Activated CD4-positive, alpha-beta T cell treated with anti-CD3 and anti-CD28 coated beads, Interleukin-2, amount 10 ng/mL, durations not matched to agents 7 days and 5 days (primary cell): ENCODE results near the gene WIZ. TPM values are rescaled to one million over a fixed set of nuclear protein-coding genes. Genes with fewer than 3 reads are reported as not detected.
A peak's percentile ranks its signal among the peaks of the same experiment; 100 is the strongest.

Experiments
- CTCF ChIA-PET: fragments of 350-600 bp; sonication (Branson Sonifier 250); formaldehyde crosslinking; loops from one replicate; lab custom pipeline; 2021; ENCODE audit warnings: antibody characterized with exemption; lab: Charles Lee
- POLR2A ChIA-PET: fragments of 350-600 bp; sonication (Branson Sonifier 250); formaldehyde crosslinking; loops from one replicate; lab custom pipeline; 2021; ENCODE audit warnings: antibody characterized with exemption; lab: Charles Lee
- DNase-seq: peaks from one replicate; pipeline ENCODE4 v3.0.0-alpha.2; 2020
- H3K27ac Mint-ChIP-seq: one replicate; pipeline ENCODE4 v1.8.0; 2021; ENCODE audit warnings: mild to moderate bottlenecking, moderate library complexity, mixed read lengths
- H3K27me3 Mint-ChIP-seq: one replicate; pipeline ENCODE4 v1.8.0; 2021; ENCODE audit warnings: mixed read lengths
- H3K36me3 Mint-ChIP-seq: one replicate; pipeline ENCODE4 v1.8.0; 2021; ENCODE audit warnings: low read depth, mixed read lengths
- H3K4me1 Mint-ChIP-seq: one replicate; pipeline ENCODE4 v1.8.0; 2021; ENCODE audit warnings: mixed read lengths
- H3K4me3 Mint-ChIP-seq: one replicate; pipeline ENCODE4 v1.8.0; 2021; ENCODE audit warnings: mild to moderate bottlenecking, moderate library complexity, mixed read lengths
- H3K9me3 Mint-ChIP-seq: one replicate; pipeline ENCODE4 v1.8.0; 2021; ENCODE audit warnings: mixed read lengths
- total RNA-seq, 2 experiments: library from RNA; stranded (reverse); gene quantifications; one replicate each; pipeline ENCODE4 v1.2.3, GENCODE V29; 2021

The WIZ gene
- total RNA-seq, 2 experiments from 2014 or later: 28.7 to 31.6 TPM

DNA sequence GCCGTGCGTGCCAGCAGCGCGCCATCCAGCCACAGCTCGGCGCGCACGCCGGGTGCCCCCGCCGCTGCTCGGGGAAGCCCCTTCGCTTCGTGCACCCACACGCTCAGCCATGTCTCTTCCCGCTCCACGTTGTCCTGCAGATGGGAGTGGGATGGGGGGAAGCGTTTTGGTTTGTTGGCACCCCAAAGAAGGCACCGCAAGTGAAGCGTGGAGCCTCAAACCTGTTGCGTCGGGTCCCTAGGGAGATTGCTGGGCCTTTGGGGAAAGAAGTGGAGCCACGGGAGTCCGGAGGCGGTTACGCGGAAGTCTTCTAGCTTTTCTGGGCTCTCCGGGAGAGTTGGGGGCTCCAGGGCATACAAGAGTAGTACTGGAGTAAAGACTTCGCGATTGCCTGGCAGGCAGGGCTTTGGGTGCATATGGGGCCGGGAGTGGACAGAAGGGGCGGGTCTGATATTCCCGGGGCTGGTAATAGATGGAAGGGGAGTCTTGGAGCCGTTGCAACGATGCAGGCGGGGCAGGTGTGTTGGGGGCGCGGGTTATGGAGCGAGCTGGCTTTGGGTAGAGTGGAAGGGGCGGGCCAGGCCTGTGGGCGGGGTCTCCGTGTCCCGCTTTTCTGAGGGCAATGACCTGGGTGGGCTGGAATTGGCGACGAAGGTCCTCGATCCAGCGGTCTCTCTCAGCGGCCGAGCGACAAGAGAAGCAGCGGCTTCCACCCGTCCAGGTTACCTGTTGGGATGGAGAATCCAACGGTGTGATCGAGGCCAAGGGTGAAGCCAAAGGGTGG is 8.1 kb upstream of the WIZ start:
- Mint-ChIP-seq H3K27me3 (no peaks in the 10 kb centered on the region), H3K9me3 (no peaks in the 10 kb centered on the region), H3K36me3 (peaks cover 73% of the 10 kb centered on the region), H3K4me1 (peaks cover 38% of the 10 kb centered on the region), H3K4me3 (no peak overlapping the region), H3K27ac (no peak overlapping the region)
- DNase-seq: no peak
- CTCF ChIA-PET: no interaction called here
- POLR2A ChIA-PET: no interaction called here

DNA sequence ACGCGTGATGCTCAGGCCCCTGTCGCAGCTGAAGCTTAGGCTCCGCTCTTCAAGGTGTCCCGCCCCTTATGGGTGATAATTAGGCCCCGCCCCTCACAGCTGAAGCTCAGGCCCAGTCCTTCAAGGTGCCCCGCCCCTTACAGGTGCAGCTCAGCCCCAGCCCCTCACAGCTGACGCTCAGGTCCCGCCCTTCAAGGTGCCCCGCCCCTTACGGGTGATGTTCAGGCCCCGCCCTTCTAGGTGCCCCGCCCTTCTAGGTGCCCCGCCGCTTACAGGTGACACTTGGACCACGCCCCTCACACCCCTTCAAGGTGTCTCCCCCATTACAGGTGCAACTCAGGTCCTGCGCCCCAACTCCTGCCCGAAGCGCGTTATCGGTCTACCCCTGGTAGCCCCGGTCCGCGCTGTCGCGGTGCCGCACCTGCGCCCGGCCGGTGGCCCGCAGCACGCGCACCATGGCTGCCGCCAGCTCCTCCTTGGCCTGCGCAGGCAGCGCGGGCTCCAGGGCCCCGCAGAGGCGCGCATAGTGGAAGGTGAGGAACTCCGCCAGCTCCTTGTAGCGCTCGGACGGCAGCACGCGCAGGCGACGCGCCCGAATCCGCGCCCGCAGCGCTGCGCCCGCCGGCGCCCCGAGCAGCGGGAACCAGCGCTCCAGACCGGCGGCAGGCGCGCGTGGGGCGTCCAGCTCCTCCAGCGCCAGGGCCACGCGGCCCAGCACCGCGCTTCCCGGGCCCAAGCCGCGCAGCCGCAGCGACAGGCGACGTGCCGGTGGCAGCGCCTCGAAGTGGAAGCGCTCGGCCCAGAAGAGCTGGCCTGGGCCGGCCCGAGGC is 7.3 kb upstream of the WIZ start:
- Mint-ChIP-seq H3K36me3 (peaks cover 71% of the 10 kb centered on the region), H3K27me3 (no peaks in the 10 kb centered on the region), H3K27ac (no peak overlapping the region), H3K9me3 (no peaks in the 10 kb centered on the region), H3K4me3 (no peak overlapping the region), H3K4me1 (peaks cover 32% of the 10 kb centered on the region)
- CTCF ChIA-PET: interaction anchor here (0.5 to 3.7 kb wide), 3 partner anchors 10 to 273 kb away, joined by 3 to 25 read pairs (median 4); no protein-coding TSS in a partner anchor
- POLR2A ChIA-PET: no interaction called here
- no peak for DNase-seq

- POLR2A ChIA-PET: no interaction called here
- Mint-ChIP-seq H3K4me1 (peaks cover 29% of the 10 kb centered on the region), H3K27ac (no peak overlapping the region), H3K4me3 (no peak overlapping the region), H3K27me3 (no peaks in the 10 kb centered on the region), H3K9me3 (no peaks in the 10 kb centered on the region), H3K36me3 (peaks cover 71% of the 10 kb centered on the region)
- DNase-seq: no peak
- CTCF ChIA-PET: interaction anchor here (0.5 to 3.7 kb wide), 3 partner anchors 10 to 272 kb away, joined by 3 to 25 read pairs (median 4); no protein-coding TSS in a partner anchor
Measured at GRCh38 chr19:15456441-15456840, 6.7 kb upstream of the WIZ start.

GRCh38 chr19:15455996-15456395 is 6.2 kb upstream of the WIZ start:
- Mint-ChIP-seq H3K27ac (no peak overlapping the region), H3K36me3 (peaks cover 73% of the 10 kb centered on the region), H3K27me3 (no peaks in the 10 kb centered on the region), H3K4me1 (peaks cover 31% of the 10 kb centered on the region), H3K9me3 (no peaks in the 10 kb centered on the region), H3K4me3 (no peak overlapping the region)
- CTCF ChIA-PET: interaction anchor here (0.6 to 3.7 kb wide), 2 partner anchors 11 to 689 kb away, joined by 3 to 25 read pairs; no protein-coding TSS in a partner anchor
- DNase-seq: no peak
- POLR2A ChIA-PET: no interaction called here

DNA sequence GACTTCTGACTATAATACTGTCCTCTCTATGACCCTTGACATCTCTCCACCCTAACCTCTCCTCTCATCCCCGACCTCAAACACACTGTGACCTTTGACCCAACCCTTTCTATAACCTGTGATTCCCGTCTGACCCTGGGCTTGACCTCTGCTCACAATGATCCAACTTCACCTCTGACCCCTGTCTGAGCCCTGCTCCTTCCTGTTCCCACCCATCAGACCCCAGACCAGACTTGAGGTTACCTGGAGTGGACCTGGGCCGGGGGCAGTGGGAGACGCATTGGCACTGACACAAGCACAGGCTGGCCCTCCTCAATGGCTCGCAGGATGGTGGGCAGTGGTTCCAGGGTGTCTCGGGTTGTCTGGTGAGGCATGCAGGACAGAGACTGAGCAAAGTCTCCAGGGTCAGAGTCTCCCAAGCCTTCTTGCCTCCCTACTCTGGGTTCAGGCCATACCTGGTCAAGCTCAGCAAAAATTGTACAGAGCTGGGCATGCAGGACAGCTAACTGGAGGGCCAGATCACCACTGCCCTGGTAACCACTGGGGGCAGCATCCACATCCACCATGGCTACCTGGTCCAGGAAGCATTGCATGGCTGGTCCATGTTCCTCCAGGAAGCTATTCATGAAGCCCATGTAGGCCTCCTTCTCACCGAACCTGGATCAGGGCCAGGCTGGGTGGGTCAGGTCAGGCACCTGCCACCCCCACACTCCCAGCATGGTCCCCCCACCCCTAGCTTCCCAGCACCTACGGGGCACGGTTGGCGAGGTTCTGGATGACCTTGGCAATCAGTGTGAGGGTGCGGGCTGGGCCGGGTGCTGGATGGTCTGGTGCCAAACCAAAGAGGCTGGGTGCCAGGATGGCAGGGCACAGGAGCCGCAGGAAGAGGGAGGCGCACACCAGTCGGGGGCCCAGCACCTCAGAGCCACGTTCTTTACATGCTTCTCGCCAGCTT is 4.4 kb upstream of the WIZ start:
- DNase-seq: no peak
- Mint-ChIP-seq H3K9me3 (no peaks in the 10 kb centered on the region), H3K27me3 (no peaks in the 10 kb centered on the region), H3K4me3 (no peak overlapping the region), H3K27ac (no peak overlapping the region), H3K36me3 (peaks cover 66% of the 10 kb centered on the region), H3K4me1 (peaks cover 31% of the 10 kb centered on the region)
- ChIA-PET CTCF (interaction anchor here (1.0 to 3.7 kb wide), 5 partner anchors 9 to 101 kb away, joined by 3 to 25 read pairs (median 6); no protein-coding TSS in a partner anchor), POLR2A (interaction anchor here (1.4 kb wide), 1 partner anchor 9 kb away, joined by 4 read pairs; no protein-coding TSS in a partner anchor)

DNA sequence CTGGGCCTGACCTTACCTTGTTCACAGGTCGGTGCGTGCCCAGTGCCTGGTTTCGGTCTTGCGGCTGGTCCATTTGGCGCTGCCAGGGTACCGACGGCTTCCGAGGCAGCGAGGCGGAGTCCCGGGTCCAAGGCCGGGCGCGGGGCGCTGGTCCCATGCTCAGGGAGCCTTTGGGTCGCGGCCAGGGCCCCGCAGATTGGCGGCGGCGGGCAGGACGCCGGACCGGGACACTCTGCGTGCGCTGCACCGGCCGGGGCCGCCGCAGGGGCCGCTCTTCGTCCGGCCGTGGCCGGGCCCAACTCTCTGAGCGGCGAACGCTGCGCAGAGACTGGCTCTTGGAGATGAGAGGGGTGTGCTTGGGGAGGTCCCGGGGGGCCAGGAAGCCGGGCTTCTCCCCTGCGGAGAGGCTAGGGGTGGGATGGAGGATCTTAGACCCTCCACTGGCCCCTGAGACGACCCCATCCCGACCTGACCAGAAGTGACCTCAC is 3.4 kb upstream of the WIZ start:
- no peaks in the 10 kb centered on the region for H3K27me3 Mint-ChIP-seq
- CTCF ChIA-PET: interaction anchor here (1.0 to 1.6 kb wide), 3 partner anchors 16 to 102 kb away, joined by 4 to 6 read pairs (median 5); no protein-coding TSS in a partner anchor
- peaks cover 63% of the 10 kb centered on the region for H3K36me3 Mint-ChIP-seq

GRCh38 chr19:15452111-15453047 is 2.6 kb upstream of the WIZ start:
- Mint-ChIP-seq H3K27ac (no peak overlapping the region), H3K36me3 (peaks cover 58% of the 10 kb centered on the region), H3K4me1 (peaks cover 36% of the 10 kb centered on the region), H3K4me3 (no peak overlapping the region), H3K9me3 (no peaks in the 10 kb centered on the region), H3K27me3 (no peaks in the 10 kb centered on the region)
- ChIA-PET POLR2A (interaction anchor here (0.5 kb wide), 1 partner anchor 10 kb away, joined by 4 read pairs; no protein-coding TSS in a partner anchor), CTCF (interaction anchor here (0.6 to 1.5 kb wide), 8 partner anchors 8 to 335 kb away, joined by 3 to 16 read pairs (median 4); partner anchors contain the start of genes AKAP8L and RASAL3)
- DNase-seq: no peak

More for the DNA sequence above, 3.4 kb upstream of the WIZ start:
- peaks cover 38% of the 10 kb centered on the region for H3K4me1 Mint-ChIP-seq
- DNase-seq: no peak
- no peak overlapping the region for H3K27ac Mint-ChIP-seq
- POLR2A ChIA-PET: interaction anchor here (1.4 kb wide), 1 partner anchor 10 kb away, joined by 4 read pairs; no protein-coding TSS in a partner anchor
- H3K9me3 Mint-ChIP-seq: no peaks in the 10 kb centered on the region
- no peak overlapping the region for H3K4me3 Mint-ChIP-seq

DNA sequence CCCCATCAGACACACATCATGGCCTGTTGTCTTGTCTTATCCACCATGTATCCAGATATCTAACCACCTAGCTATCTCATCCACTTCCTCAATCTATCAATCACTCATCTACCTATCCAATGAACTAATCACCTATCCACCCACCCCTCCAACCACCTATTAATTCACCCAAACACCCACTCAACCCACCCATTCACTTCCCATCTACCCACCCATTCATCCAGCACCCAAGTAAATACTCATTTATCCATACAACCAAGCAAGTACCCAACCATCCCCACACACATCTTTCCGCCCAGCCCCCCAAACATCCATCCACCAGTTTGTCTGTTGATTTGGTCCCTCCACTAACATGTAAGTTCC is 753 bp upstream of the WIZ start:
- Mint-ChIP-seq H3K4me1 (peaks cover 36% of the 10 kb centered on the region), H3K9me3 (no peaks in the 10 kb centered on the region), H3K27ac (peak overlapping the region; percentile 90), H3K36me3 (peaks cover 44% of the 10 kb centered on the region), H3K27me3 (no peaks in the 10 kb centered on the region), H3K4me3 (peak overlapping the region; percentile 71)
- ChIA-PET CTCF (interaction anchor here (0.6 to 1.2 kb wide), 4 partner anchors 13 to 101 kb away, joined by 3 to 5 read pairs (median 3); partner anchors contain the start of gene AKAP8L), POLR2A (interaction anchor here (0.8 kb wide), 1 partner anchor 13 kb away, joined by 3 read pairs; no protein-coding TSS in a partner anchor)
- no peak for DNase-seq

GRCh38 chr19:15448778-15449619 is 757 bp downstream of the WIZ start:
- ChIA-PET POLR2A (no interaction called here), CTCF (interaction anchor here (1.8 kb wide), 1 partner anchor 30 kb away, joined by 7 read pairs; the partner anchor contains the start of gene AKAP8L)
- no peak for DNase-seq
- Mint-ChIP-seq H3K9me3 (no peaks in the 10 kb centered on the region), H3K4me3 (peak overlapping the region; percentile 60), H3K4me1 (peaks cover 29% of the 10 kb centered on the region), H3K27me3 (no peaks in the 10 kb centered on the region), H3K27ac (peak overlapping the region; percentile 78), H3K36me3 (peaks cover 30% of the 10 kb centered on the region)
